Adrenal gland (tissue), 12 donors: Measurements from ENCODE around the gene SEPTIN2. TPM values are rescaled to one million over a fixed set of nuclear protein-coding genes. Genes with fewer than 3 reads are reported as not detected.

Experiments
- DNase-seq, 7 donors: peaks; one replicate each; pipeline ENCODE4 v3.0.0-alpha.2; 2019 to 2020
- H3K27ac ChIP-seq, 5 donors: fragments of 200-600 bp; sonication (generic) in 4 of 5; 1 replicate in 3 of 5; 2 replicates in 2 of 5; pipeline versions ENCODE4 v1.5.1 to v1.8.0; 2016 to 2020; ENCODE audit warnings: mild to moderate bottlenecking in 1 of 5
- H3K27me3 ChIP-seq: fragments of 200-600 bp; 2 replicates; pipeline ENCODE4 v1.8.0; 2021
- H3K36me3 ChIP-seq, 2 donors: fragments of 200-600 bp; replicated peaks in 1 of 2; 1 replicate in 1 of 2; 2 replicates in 1 of 2; pipeline versions ENCODE4 v1.5.1 to v1.8.0; 2018 to 2022
- H3K4me1 ChIP-seq, 2 donors: fragments of 200-600 bp; replicated peaks in 1 of 2; 1 replicate in 1 of 2; 2 replicates in 1 of 2; pipeline versions ENCODE4 v1.5.1 to v1.8.0; 2018 to 2021
- H3K4me3 ChIP-seq, 4 donors: fragments of 200-600 bp; sonication (generic) in 3 of 4; one replicate each; pipeline ENCODE4 v1.5.1; 2016 to 2018
- H3K9me3 ChIP-seq, 3 donors: fragments of 200-600 bp; sonication (generic) in 1 of 3; replicated peaks in 1 of 3; 1 replicate in 2 of 3; 2 replicates in 1 of 3; pipeline versions ENCODE4 v1.5.1 to v1.8.0; 2016 to 2021
- CTCF ChIP-seq, 6 experiments: fragments of 450-650 bp in 4 of 6; fragments of 200-600 bp in 2 of 6; sonication (generic) in 1 of 6; IDR thresholded peaks; 1 replicate in 5 of 6; 2 replicates in 1 of 6; pipeline versions ENCODE4 v1.5.1 to v1.8.0; 2016 to 2021; ENCODE audit warnings: antibody characterized with exemption in 6 of 6, mild to moderate bottlenecking in 2 of 6, moderate library complexity in 1 of 6
- POLR2A ChIP-seq, 2 donors: fragments of 450-650 bp; IDR thresholded peaks; one replicate each; pipeline ENCODE4 v1.6.1; 2017; ENCODE audit warnings: antibody characterized with exemption in 2 of 2, mild to moderate bottlenecking in 2 of 2, moderate library complexity in 1 of 2
- WGBS, 4 donors: extraction: QIAGEN DNeasy Blood & Tissue Kit in 2 of 4; methylation state at CpG; one replicate each; pipeline versions ENCODE4 v1.1.5 to v1.1.7; 2013 to 2017; 5-methylcytosine and 5-hydroxymethylcytosine counted together
- intact Hi-C, 2 donors: fragments of 100-400 bp; cut with DNase I; formaldehyde crosslinking; loops; one replicate each; pipeline versions ENCODE4 v1.14.1 to v1.15.0; 2022 to 2023
- polyA plus RNA-seq, 3 donors: library from polyadenylated mRNA; stranded (reverse); fragments of 200-250 nt in 2 of 3; fragments of 350-450 nt in 1 of 3; fragmentation: Illumina TruSeq in 1 of 3; extraction: RNeasy Lipid Tissue Mini Kit (QIAGEN cat#74804) in 1 of 3; gene quantifications; one replicate each; pipeline ENCODE4 v1.2.3, GENCODE V29; 2013 to 2014
- total RNA-seq, 9 donors: library from RNA; depleted of rRNA in 4 of 9; stranded (reverse); fragments of >200 nt in 4 of 9; fragments of 120-200 nt in 1 of 9; fragmentation: NEBNext Ultra II Directional in 1 of 9; extraction: Animal tissue kit (Norgen Biotek cat#: 25700) in 1 of 9; gene quantifications; one replicate each; pipeline versions ENCODE4 v1.1.0 to v1.2.4, GENCODE V29; 2013 to 2023
- donor health status: healthy with polysubstance abuse.
- donor health status: Bipolar disorder and iron deficiency.
- donor health status: DM: yes; HTN: yes; CAD: no.
- donor health status: DM: no; HTN: no; CAD: no.
- donor health status: DM: no; HTN: no; CAD: no.
- donor health status: DM: yes; HTN: yes; CAD: no.

Gene SEPTIN2
- total and polyA plus RNA-seq, 12 donors, result 108 to 368 (median 251) TPM

GRCh38 chr2:241302759-241303651 lies 12.7 kb upstream of the SEPTIN2 start:
- peaks cover 0 to 32% of the 10 kb centered on the region in 2 donors for H3K4me1 ChIP-seq
- no peaks in the 10 kb centered on the region for H3K36me3 ChIP-seq
- intact Hi-C loops, result no loop called here
- no peaks in the 10 kb centered on the region for H3K27me3 ChIP-seq
- 56 to 69% (median 61%) methylated on average over 10 to 13 of the region's 13 CpGs for WGBS, 4 donors
- no peak for DNase-seq
- H3K9me3 ChIP-seq, result no peaks in the 10 kb centered on the region
- peak overlapping the region in 1 of 5 donors; percentile 45 for H3K27ac ChIP-seq
- TF ChIP-seq POLR2A (IDR thresholded peaks at IDR 0.05) (no peak), CTCF (IDR thresholded peaks at IDR 0.05) (no peak)
- no peak overlapping the region for H3K4me3 ChIP-seq

GRCh38 chr2:241304039-241304670 lies 11.6 kb upstream of the SEPTIN2 start:
- 78 to 89% (median 85%) methylated on average over 5 of the region's 5 CpGs for WGBS, 4 donors
- no peak for DNase-seq
- intact Hi-C loops, result no loop called here
- no peak for TF ChIP-seq CTCF (IDR thresholded peaks at IDR 0.05)
- TF ChIP-seq POLR2A (IDR thresholded peaks at IDR 0.05), result no peak
- no peaks in the 10 kb centered on the region for H3K36me3 ChIP-seq
- no peaks in the 10 kb centered on the region for H3K9me3 ChIP-seq
- no peak overlapping the region for H3K27ac ChIP-seq
- no peak overlapping the region for H3K4me3 ChIP-seq
- peaks cover 0 to 37% of the 10 kb centered on the region in 2 donors for H3K4me1 ChIP-seq
- H3K27me3 ChIP-seq, result no peaks in the 10 kb centered on the region

GRCh38 chr2:241307055-241307454 lies 8.7 kb upstream of the SEPTIN2 start:
- intact Hi-C loops, result no loop called here
- Histone ChIP-seq H3K27ac (no peak overlapping the region), H3K9me3 (no peaks in the 10 kb centered on the region), H3K4me3 (no peak overlapping the region), H3K36me3 (no peaks in the 10 kb centered on the region), H3K27me3 (no peaks in the 10 kb centered on the region), H3K4me1 (peaks cover 0 to 48% of the 10 kb centered on the region in 2 donors)
- DNase-seq, result no peak
- 84 to 95% (median 91%) methylated on average over 6 of the region's 6 CpGs for WGBS, 4 donors
- TF ChIP-seq POLR2A (IDR thresholded peaks at IDR 0.05), result no peak
- no peak for TF ChIP-seq CTCF (IDR thresholded peaks at IDR 0.05)

- no peak overlapping the region for H3K4me3 ChIP-seq
- no peak overlapping the region for H3K27ac ChIP-seq
- intact Hi-C loops, result no loop called here
- TF ChIP-seq CTCF (IDR thresholded peaks at IDR 0.05) (no peak), POLR2A (IDR thresholded peaks at IDR 0.05) (no peak)
- no peaks in the 10 kb centered on the region for H3K9me3 ChIP-seq
- WGBS, 4 donors, result 67 to 82% (median 76%) methylated on average over 4 to 5 of the region's 5 CpGs
- no peak for DNase-seq
- no peaks in the 10 kb centered on the region for H3K27me3 ChIP-seq
- H3K4me1 ChIP-seq, result peaks cover 0 to 36% of the 10 kb centered on the region in 2 donors
- H3K36me3 ChIP-seq, result no peaks in the 10 kb centered on the region
These were observed 7.5 kb upstream of the SEPTIN2 start for GRCh38 chr2:241308267-241308666.
